HT1080 (cell line): ENCODE data around the gene NGFR. TPM values are rescaled to one million over a fixed set of nuclear protein-coding genes. Genes with fewer than 3 reads are reported as not detected.
A peak's percentile ranks its signal among the peaks of the same experiment; 100 is the strongest.

Experiments used
- DNase-seq: peaks from one replicate; pipeline ENCODE4 v3.0.0-alpha.2; 2015; ENCODE audit warnings: low read depth
- total RNA-seq: library from RNA; depleted of rRNA; stranded (reverse); fragments of >200 nt; shearing (Covaris generic); gene quantifications from 2 replicates; pipeline ENCODE4 v1.2.3, GENCODE V29; 2014

Gene NGFR
- total RNA-seq, 1 experiment from 2014 or later, result 9.2 TPM

- DNase-seq, result no peak
Measured at GRCh38 chr17:49514071-49514721, 19.1 kb downstream of the NGFR start.

GRCh38 chr17:49515196-49515770 is 20.2 kb downstream of the NGFR start:
- peak; percentile 60 for DNase-seq

DNA sequence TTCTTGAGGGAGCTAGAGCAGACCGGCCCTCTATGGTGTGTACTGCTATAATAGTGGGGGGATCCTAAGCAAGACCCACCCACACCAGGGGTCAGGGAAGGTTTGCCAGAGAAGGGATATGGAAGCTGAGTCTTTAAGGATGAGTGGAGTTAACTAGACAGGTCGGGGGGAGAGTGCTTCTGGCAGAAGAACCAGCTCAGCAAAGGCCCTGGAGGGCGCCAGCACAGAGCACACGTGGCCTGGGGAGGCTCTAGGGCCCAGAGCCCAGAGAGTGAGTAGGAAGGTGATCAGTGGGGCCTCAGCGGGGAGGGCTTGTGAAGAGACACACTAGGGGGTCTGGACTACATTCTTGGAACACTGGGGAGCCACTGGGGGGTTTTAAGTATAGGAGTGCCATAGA is 21.1 kb downstream of the NGFR start:
- DNase-seq, result no peak

- DNase-seq, result no peak
Measured at GRCh38 chr17:49518346-49519078, 23.4 kb downstream of the NGFR start.

GRCh38 chr17:49519781-49520180 is 24.7 kb downstream of the NGFR start:
- DNase-seq, result no peak

- no peak for DNase-seq
Measured at GRCh38 chr17:49520386-49521087, 25.4 kb downstream of the NGFR start.

GRCh38 chr17:49521088-49521450 is 26.0 kb downstream of the NGFR start:
- DNase-seq, result no peak

GRCh38 chr17:49521471-49522356 is 26.6 kb downstream of the NGFR start:
- no peak for DNase-seq

GRCh38 chr17:49522357-49522890 is 27.3 kb downstream of the NGFR start:
- DNase-seq, result no peak

GRCh38 chr17:49523196-49523595 is 28.1 kb downstream of the NGFR start:
- DNase-seq, result no peak

DNA sequence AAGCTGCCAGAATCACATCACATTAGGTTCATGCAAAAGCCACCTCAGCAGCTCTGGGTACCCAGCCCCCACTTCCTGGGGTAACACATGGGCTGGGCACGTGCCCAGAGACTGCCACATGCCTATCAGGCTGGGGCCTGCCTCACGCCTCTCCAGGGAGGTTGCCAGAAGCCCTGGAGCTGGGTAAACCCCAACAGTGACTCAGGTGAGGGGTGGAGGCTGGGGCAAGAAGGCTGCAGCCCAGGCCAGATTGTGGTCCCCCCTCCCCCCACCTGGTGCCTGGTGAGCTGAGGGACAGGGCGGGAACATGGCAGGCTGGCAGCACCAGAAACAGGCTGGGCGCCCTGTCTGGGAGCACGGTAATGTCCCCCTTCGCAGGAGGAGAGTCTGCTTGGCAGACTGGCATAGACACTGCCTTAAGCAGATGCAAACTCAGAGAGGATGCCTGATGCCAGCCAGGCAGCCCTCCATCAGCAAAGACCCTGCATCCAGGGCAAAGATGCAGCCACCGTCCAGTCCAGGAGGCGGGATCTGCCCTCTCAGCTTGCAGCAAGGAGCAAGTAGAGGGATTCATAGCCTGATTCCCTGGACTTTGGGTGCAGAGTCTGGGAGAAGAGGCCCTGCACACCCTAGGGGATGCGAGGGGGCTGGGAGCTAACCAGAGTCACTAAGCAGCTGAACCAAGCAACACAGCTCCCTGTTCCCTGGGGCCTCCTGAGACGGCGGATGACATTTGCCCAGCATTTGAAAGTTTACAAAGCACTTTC is 28.8 kb downstream of the NGFR start:
- peak; percentile 64 for DNase-seq

GRCh38 chr17:49524473-49525359 is 29.6 kb downstream of the NGFR start:
- DNase-seq, result no peak

GRCh38 chr17:49525831-49526741 is 31.0 kb downstream of the NGFR start:
- DNase-seq, result no peak

- no peak for DNase-seq
Measured at GRCh38 chr17:49527927-49528651, 33.0 kb downstream of the NGFR start.

DNA sequence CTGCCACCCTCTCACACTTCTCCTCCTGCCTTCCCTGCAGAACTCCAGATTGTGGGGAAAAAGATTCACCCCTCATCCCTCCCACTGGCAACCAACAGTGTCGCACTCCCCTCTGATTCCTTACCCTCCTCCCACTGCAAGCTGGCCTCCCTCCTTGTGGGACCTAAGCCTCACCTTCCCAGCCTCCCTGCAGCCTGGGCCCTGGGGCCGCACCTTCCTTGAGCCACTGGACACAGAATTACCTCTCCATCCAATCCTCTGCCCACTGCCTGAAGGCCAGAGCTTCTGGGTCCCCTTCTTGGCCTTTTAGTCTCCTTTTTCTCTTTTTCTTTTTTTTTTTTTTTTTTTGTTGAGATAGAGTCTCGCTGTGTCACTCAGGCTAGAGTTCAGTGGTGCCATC is 33.9 kb downstream of the NGFR start:
- no peak for DNase-seq

DNA sequence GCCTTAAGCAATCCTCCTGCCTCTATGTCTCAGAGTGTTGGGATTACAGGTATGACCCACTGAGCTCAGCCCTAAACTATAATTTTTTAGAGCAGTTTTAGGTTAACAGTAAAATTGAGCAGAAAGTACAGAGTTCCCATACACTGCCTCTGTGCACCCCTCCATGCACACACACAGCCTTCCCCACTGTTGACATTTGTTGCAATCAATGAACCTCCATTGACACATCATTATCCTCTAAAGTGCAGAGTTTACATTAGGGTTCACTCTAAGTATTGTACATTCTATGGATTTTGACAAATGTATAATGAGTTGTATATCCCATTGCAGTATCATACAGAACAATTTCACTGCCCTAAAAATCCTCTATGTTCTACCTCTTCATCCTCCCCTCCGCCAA is 35.0 kb downstream of the NGFR start:
- DNase-seq, result no peak

DNA sequence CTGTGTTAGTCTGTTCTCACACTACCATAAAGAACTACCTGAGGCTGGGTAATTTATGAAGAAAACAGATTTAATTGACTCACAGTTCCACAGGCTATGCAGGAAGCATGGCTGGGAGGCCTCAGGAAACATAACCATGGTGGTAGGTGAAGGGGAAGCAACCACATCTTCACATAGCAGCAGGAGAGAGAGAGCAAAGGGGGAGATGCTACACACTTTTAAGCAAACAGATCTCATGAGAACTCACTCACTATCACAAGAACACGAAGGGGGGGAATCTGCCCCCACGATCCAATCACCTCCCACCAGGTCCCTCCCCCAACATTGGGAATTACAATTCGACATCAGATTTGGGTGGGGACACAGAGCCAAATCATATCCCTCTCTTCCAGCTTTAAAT is 48.8 kb downstream of the NGFR start:
- DNase-seq, result no peak
